Measurements from ENCODE around the gene DUS2. TPM values are rescaled to one million over a fixed set of nuclear protein-coding genes. Genes with fewer than 3 reads are reported as not detected.

Gene DUS2
- total and polyA plus RNA-seq, 2 donors, result 11.1 to 12.2 TPM

DNA sequence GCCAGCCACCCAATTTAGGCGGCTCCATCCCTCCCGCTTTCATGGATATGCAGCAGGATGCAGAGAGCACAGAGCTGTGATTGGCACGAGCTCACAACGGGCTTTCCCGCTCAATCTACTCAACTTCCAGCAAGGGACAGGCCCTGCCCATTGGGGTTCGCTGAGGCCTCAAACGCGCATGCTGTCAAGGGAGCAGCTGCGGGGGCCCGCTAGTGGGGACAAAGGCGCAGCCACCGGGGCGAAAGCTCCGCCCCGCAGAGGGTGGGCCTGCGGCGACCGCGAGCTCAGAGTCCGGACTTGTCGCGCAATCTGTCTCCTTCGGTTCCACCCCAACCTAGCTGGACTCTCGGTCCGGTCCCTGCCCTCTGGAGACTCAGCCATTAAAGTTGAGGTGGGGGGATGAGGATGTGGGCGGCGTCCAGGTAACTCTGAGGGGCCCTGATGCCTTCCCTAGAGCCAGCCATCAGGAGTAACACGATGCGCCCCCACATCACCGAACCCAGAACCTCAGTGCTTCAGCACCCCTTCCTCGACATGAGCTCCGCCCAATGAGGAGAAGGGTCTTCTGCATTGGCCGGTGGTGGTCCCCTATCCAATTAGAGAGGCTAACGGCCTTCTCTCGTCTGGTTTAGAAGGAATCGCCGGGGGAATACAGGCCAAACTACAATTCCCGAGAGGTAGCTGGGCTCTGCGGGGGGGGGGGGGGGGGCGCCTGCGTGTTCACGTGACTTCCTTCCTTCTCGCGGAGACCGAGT is 61.6 kb downstream of the DUS2 start:
- under 1% methylated on average over 45 of the region's 45 CpGs for WGBS
- Histone ChIP-seq H3K27ac (ENCODE audit: low read depth in 1 of 2, low read length in 1 of 2) (peak overlapping the region; percentile 87 to 96), H3K4me3 (ENCODE audit: low read length in 2 of 2) (peak overlapping the region; percentile 64 to 83), H3K27me3 (ENCODE audit: control insufficient read depth in 2 of 2, insufficient read depth in 1 of 2, low read length in 1 of 2) (no peaks in the 10 kb centered on the region), H3K9me3 (ENCODE audit: control insufficient read depth in 2 of 2, insufficient read depth in 1 of 2, low read length in 1 of 2) (no peaks in the 10 kb centered on the region), H3K36me3 (ENCODE audit: control insufficient read depth in 2 of 2, insufficient read depth in 2 of 2, low read length in 1 of 2) (no peaks in the 10 kb centered on the region), H3K4me1 (ENCODE audit: control insufficient read depth in 2 of 2, insufficient read depth in 2 of 2, low read length in 2 of 2) (peaks cover 37 to 54% of the 10 kb centered on the region in 2 donors)
- DNase-seq (ENCODE audit: low read depth in 6 of 9, low spot score in 9 of 9), result peak in 7 of 9 donors; percentile 77 to 93 (median 82)

- DNase-seq (ENCODE audit: low read depth in 6 of 9, low spot score in 9 of 9), result peak; percentile 84 to 99 (median 97)
- WGBS, result under 1% methylated on average over 104 of the region's 104 CpGs
- peak within 1 kb of the TSS; percentile 98 for H3K27ac ChIP-seq (ENCODE audit: low read depth in 1 of 2, low read length in 1 of 2)
- no peaks in the 10 kb centered on the region for H3K9me3 ChIP-seq (ENCODE audit: control insufficient read depth in 2 of 2, insufficient read depth in 1 of 2, low read length in 1 of 2)
- H3K4me3 ChIP-seq (ENCODE audit: low read length in 2 of 2), result peak within 1 kb of the TSS; percentile 64 to 92
- H3K36me3 ChIP-seq (ENCODE audit: control insufficient read depth in 2 of 2, insufficient read depth in 2 of 2, low read length in 1 of 2), result no peaks in the 10 kb centered on the region
- H3K27me3 ChIP-seq (ENCODE audit: control insufficient read depth in 2 of 2, insufficient read depth in 1 of 2, low read length in 1 of 2), result no peaks in the 10 kb centered on the region
- H3K4me1 ChIP-seq (ENCODE audit: control insufficient read depth in 2 of 2, insufficient read depth in 2 of 2, low read length in 2 of 2), result peaks cover 29 to 46% of the 10 kb centered on the region in 2 donors
These were observed 62.4 kb downstream of the DUS2 start, which contains the start of gene NFATC3 for GRCh38 chr16:68085259-68086071. NFATC3 (plus strand) TSS chr16:68085370; CDS start chr16:68085682, 312 bp downstream.

- H3K36me3 ChIP-seq (ENCODE audit: control insufficient read depth in 2 of 2, insufficient read depth in 2 of 2, low read length in 1 of 2), result no peaks in the 10 kb centered on the region
- peak overlapping the region; percentile 98 for H3K27ac ChIP-seq (ENCODE audit: low read depth in 1 of 2, low read length in 1 of 2)
- peak overlapping the region; percentile 64 to 92 for H3K4me3 ChIP-seq (ENCODE audit: low read length in 2 of 2)
- WGBS, result under 1% methylated on average over 6 of the region's 6 CpGs
- no peaks in the 10 kb centered on the region for H3K27me3 ChIP-seq (ENCODE audit: control insufficient read depth in 2 of 2, insufficient read depth in 1 of 2, low read length in 1 of 2)
- peak in 1 of 9 donors; percentile 69 for DNase-seq (ENCODE audit: low read depth in 6 of 9, low spot score in 9 of 9)
- no peaks in the 10 kb centered on the region for H3K9me3 ChIP-seq (ENCODE audit: control insufficient read depth in 2 of 2, insufficient read depth in 1 of 2, low read length in 1 of 2)
- H3K4me1 ChIP-seq (ENCODE audit: control insufficient read depth in 2 of 2, insufficient read depth in 2 of 2, low read length in 2 of 2), result peaks cover 24 to 38% of the 10 kb centered on the region in 2 donors
These were observed 63.3 kb downstream of the DUS2 start for GRCh38 chr16:68086336-68086841.

DNA sequence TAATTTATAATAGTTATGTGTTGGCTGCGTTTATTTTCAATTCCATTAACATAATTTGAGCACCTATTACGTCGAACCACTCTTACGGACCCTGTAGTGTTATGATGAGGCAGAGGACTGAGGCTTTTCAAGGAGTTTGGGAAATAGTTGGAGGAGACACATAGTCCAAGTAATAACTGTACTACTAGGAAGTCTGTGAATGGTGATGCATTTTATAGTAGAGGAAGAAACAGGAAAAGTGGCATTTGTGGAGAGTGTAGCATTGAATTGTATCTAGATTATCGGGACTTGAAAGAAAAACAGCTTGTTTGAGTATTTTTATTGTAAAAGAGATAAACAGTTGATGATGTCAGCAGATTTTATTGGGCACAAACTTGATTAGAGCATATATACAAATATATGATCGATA is 63.8 kb downstream of the DUS2 start:
- H3K36me3 ChIP-seq (ENCODE audit: control insufficient read depth in 2 of 2, insufficient read depth in 2 of 2, low read length in 1 of 2), result no peaks in the 10 kb centered on the region
- H3K4me1 ChIP-seq (ENCODE audit: control insufficient read depth in 2 of 2, insufficient read depth in 2 of 2, low read length in 2 of 2), result peaks cover 25 to 37% of the 10 kb centered on the region in 2 donors
- peak overlapping the region in 1 of 2 donors; percentile 98 for H3K27ac ChIP-seq (ENCODE audit: low read depth in 1 of 2, low read length in 1 of 2)
- H3K27me3 ChIP-seq (ENCODE audit: control insufficient read depth in 2 of 2, insufficient read depth in 1 of 2, low read length in 1 of 2), result no peaks in the 10 kb centered on the region
- WGBS, result 5% methylated on average over 6 of the region's 6 CpGs
- H3K9me3 ChIP-seq (ENCODE audit: control insufficient read depth in 2 of 2, insufficient read depth in 1 of 2, low read length in 1 of 2), result no peaks in the 10 kb centered on the region
- H3K4me3 ChIP-seq (ENCODE audit: low read length in 2 of 2), result peak overlapping the region; percentile 64 to 92
- DNase-seq (ENCODE audit: low read depth in 6 of 9, low spot score in 9 of 9), result peak in 1 of 9 donors; percentile 60

DNA sequence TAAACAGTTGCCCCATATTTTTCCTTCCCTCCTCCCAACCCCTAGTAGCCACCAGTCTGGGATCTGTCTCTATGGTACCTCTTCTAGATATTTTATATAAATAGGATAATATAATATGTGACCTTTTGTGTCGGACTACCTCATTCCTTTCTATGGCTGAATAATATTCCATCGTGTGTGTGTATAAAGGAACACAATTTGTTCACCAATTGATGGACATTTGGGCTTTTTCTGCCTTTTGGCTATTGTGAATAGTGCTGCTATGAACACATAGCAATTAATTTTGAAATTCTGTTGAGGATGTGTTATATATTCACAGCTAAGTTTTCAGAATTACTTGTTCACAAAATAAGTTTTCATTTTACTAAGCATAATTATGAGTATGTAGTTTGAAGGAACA is 64.6 kb downstream of the DUS2 start:
- Histone ChIP-seq H3K27ac (ENCODE audit: low read depth in 1 of 2, low read length in 1 of 2) (peak overlapping the region in 1 of 2 donors; percentile 98), H3K36me3 (ENCODE audit: control insufficient read depth in 2 of 2, insufficient read depth in 2 of 2, low read length in 1 of 2) (no peaks in the 10 kb centered on the region), H3K9me3 (ENCODE audit: control insufficient read depth in 2 of 2, insufficient read depth in 1 of 2, low read length in 1 of 2) (no peaks in the 10 kb centered on the region), H3K4me1 (ENCODE audit: control insufficient read depth in 2 of 2, insufficient read depth in 2 of 2, low read length in 2 of 2) (peaks cover 22 to 37% of the 10 kb centered on the region in 2 donors), H3K27me3 (ENCODE audit: control insufficient read depth in 2 of 2, insufficient read depth in 1 of 2, low read length in 1 of 2) (no peaks in the 10 kb centered on the region), H3K4me3 (ENCODE audit: low read length in 2 of 2) (peak overlapping the region; percentile 63 to 92)
- no peak for DNase-seq (ENCODE audit: low read depth in 6 of 9, low spot score in 9 of 9)
- WGBS, result 70% methylated on average over 2 of the region's 2 CpGs

DNA sequence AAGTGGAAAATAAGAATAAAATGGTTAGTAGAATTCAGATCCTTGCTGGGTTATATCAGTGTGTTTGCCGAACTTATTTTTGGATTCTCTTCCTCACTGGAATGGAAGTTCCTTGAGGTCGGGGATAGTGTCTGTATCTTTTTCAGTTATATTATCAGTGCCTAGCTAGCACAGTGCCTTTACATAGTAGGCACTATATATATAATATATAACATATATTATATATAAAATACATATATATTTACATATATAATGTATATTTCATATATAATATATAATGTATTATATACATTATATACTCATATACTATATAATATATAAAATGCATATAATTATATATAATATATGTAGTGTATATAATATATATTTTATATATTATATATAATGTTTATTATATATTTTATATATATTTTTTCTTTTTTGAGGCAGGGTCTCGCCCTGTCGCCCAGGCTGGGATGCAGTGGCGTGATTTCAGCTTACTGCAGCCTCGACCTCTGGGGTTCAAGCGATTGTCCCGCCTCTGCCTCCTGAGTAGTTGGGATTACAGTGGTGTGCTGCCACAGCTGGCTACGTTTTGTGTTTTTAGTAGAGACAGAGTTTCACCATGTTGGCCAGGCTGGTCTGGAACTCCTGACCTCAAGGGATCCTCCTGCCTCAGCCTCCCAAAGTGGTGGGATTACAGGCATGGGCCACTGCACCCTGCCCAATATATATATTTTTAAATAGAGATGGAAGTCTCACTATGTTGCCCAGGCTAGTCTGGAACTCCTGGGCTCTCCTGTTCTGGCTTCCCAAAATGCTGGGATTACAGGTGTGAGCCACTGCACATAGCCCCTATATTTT is 65.3 kb downstream of the DUS2 start:
- H3K4me1 ChIP-seq (ENCODE audit: control insufficient read depth in 2 of 2, insufficient read depth in 2 of 2, low read length in 2 of 2), result peaks cover 15 to 32% of the 10 kb centered on the region in 2 donors

GRCh38 chr16:68089067-68089466 is 66.0 kb downstream of the DUS2 start:
- H3K4me1 ChIP-seq (ENCODE audit: control insufficient read depth in 2 of 2, insufficient read depth in 2 of 2, low read length in 2 of 2), result peaks cover 8 to 31% of the 10 kb centered on the region in 2 donors
- peak overlapping the region; percentile 42 to 50 for H3K4me3 ChIP-seq (ENCODE audit: low read length in 2 of 2)
- no peak for DNase-seq (ENCODE audit: low read depth in 6 of 9, low spot score in 9 of 9)
- H3K9me3 ChIP-seq (ENCODE audit: control insufficient read depth in 2 of 2, insufficient read depth in 1 of 2, low read length in 1 of 2), result no peaks in the 10 kb centered on the region
- WGBS, result 85% methylated on average over 4 of the region's 4 CpGs
- peak overlapping the region in 1 of 2 donors; percentile 71 for H3K27ac ChIP-seq (ENCODE audit: low read depth in 1 of 2, low read length in 1 of 2)
- no peaks in the 10 kb centered on the region for H3K36me3 ChIP-seq (ENCODE audit: control insufficient read depth in 2 of 2, insufficient read depth in 2 of 2, low read length in 1 of 2)
- no peaks in the 10 kb centered on the region for H3K27me3 ChIP-seq (ENCODE audit: control insufficient read depth in 2 of 2, insufficient read depth in 1 of 2, low read length in 1 of 2)

More for the DNA sequence above, 65.3 kb downstream of the DUS2 start:
- no peaks in the 10 kb centered on the region for H3K27me3 ChIP-seq (ENCODE audit: control insufficient read depth in 2 of 2, insufficient read depth in 1 of 2, low read length in 1 of 2)
- H3K36me3 ChIP-seq (ENCODE audit: control insufficient read depth in 2 of 2, insufficient read depth in 2 of 2, low read length in 1 of 2), result no peaks in the 10 kb centered on the region
- WGBS, result 79% methylated on average over 9 of the region's 9 CpGs
- DNase-seq (ENCODE audit: low read depth in 6 of 9, low spot score in 9 of 9), result peak in 1 of 9 donors; percentile 38
- H3K27ac ChIP-seq (ENCODE audit: low read depth in 1 of 2, low read length in 1 of 2), result peak overlapping the region; percentile 61 to 98
- peak overlapping the region; percentile 63 to 92 for H3K4me3 ChIP-seq (ENCODE audit: low read length in 2 of 2)
- no peaks in the 10 kb centered on the region for H3K9me3 ChIP-seq (ENCODE audit: control insufficient read depth in 2 of 2, insufficient read depth in 1 of 2, low read length in 1 of 2)

DNA sequence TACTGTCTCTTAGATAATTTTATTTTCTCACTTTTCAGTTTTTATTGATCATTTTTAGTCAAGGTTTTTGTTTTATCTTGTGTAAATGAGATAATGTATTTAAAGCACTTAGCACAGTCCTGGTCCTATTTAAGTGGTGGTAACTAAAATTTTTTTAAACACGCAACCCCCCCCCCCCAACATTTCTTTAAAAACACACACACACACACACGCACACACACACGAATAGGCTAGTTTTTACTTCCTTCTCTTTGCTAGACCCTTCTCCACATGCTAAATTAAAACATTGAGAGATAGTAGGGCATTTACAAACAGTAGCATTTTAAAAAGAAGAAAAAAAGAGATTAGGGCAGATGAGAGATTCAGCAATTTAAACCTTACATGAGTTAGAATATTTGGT is 67.0 kb downstream of the DUS2 start:
- DNase-seq (ENCODE audit: low read depth in 6 of 9, low spot score in 9 of 9), result peak in 2 of 9 donors; percentile 46 to 76
- peaks cover 10 to 32% of the 10 kb centered on the region in 2 donors for H3K4me1 ChIP-seq (ENCODE audit: control insufficient read depth in 2 of 2, insufficient read depth in 2 of 2, low read length in 2 of 2)
- peak overlapping the region; percentile 28 to 42 for H3K4me3 ChIP-seq (ENCODE audit: low read length in 2 of 2)

More for the DNA sequence above, 67.0 kb downstream of the DUS2 start:
- H3K27ac ChIP-seq (ENCODE audit: low read depth in 1 of 2, low read length in 1 of 2), result peak overlapping the region in 1 of 2 donors; percentile 8
- whole genome bisulfite sequencing, result 26% methylated on average over 3 of the region's 3 CpGs
- H3K27me3 ChIP-seq (ENCODE audit: control insufficient read depth in 2 of 2, insufficient read depth in 1 of 2, low read length in 1 of 2), result no peaks in the 10 kb centered on the region
- H3K9me3 ChIP-seq (ENCODE audit: control insufficient read depth in 2 of 2, insufficient read depth in 1 of 2, low read length in 1 of 2), result no peaks in the 10 kb centered on the region
- no peaks in the 10 kb centered on the region for H3K36me3 ChIP-seq (ENCODE audit: control insufficient read depth in 2 of 2, insufficient read depth in 2 of 2, low read length in 1 of 2)
